ENCODE data around the gene PACSIN1.

The PACSIN1 gene

GRCh38 chr6:34573567-34574183, 107.8 kb downstream of the PACSIN1 start:
- TF ChIP-seq CTCF (IDR thresholded peaks at IDR 0.05; ENCODE audit: insufficient read depth, low read depth, low read length, missing control alignments): no peak
- no peak overlapping the region for H3K4me3 ChIP-seq (ENCODE audit: low read length)
- no peak for DNase-seq (ENCODE audit: low read depth)

- H3K4me3 ChIP-seq (ENCODE audit: low read length): no peak overlapping the region
- no peak for TF ChIP-seq CTCF (IDR thresholded peaks at IDR 0.05; ENCODE audit: insufficient read depth, low read depth, low read length, missing control alignments)
- DNase-seq (ENCODE audit: low read depth): no peak
These were observed 108.9 kb downstream of the PACSIN1 start for GRCh38 chr6:34574647-34575293.

- no peak for DNase-seq (ENCODE audit: low read depth)
- no peak for TF ChIP-seq CTCF (IDR thresholded peaks at IDR 0.05; ENCODE audit: insufficient read depth, low read depth, low read length, missing control alignments)
- no peak overlapping the region for H3K4me3 ChIP-seq (ENCODE audit: low read length)
These were observed 109.5 kb downstream of the PACSIN1 start for GRCh38 chr6:34575326-34575725.

GRCh38 chr6:34576286-34576955, 110.5 kb downstream of the PACSIN1 start:
- H3K4me3 ChIP-seq (ENCODE audit: low read length): no peak overlapping the region
- TF ChIP-seq CTCF (IDR thresholded peaks at IDR 0.05; ENCODE audit: insufficient read depth, low read depth, low read length, missing control alignments): no peak
- no peak for DNase-seq (ENCODE audit: low read depth)

- no peak for DNase-seq (ENCODE audit: low read depth)
- no peak for TF ChIP-seq CTCF (IDR thresholded peaks at IDR 0.05; ENCODE audit: insufficient read depth, low read depth, low read length, missing control alignments)
- no peak overlapping the region for H3K4me3 ChIP-seq (ENCODE audit: low read length)
These were observed 112.8 kb downstream of the PACSIN1 start for GRCh38 chr6:34578445-34579262.

GRCh38 chr6:34580707-34581560, 115.1 kb downstream of the PACSIN1 start:
- H3K4me3 ChIP-seq (ENCODE audit: low read length): no peak overlapping the region
- no peak for TF ChIP-seq CTCF (IDR thresholded peaks at IDR 0.05; ENCODE audit: insufficient read depth, low read depth, low read length, missing control alignments)

More at GRCh38 chr6:34580707-34581560, 115.1 kb downstream of the PACSIN1 start:
- no peak for DNase-seq (ENCODE audit: low read depth)
